Pulmonary artery endothelial cell (primary cell): ENCODE data around the gene WNT3. TPM values are rescaled to one million over a fixed set of nuclear protein-coding genes. Genes with fewer than 3 reads are reported as not detected.
"Not testable (repeated sequence)": the region's sequence is repeated elsewhere in the genome, so short reads cannot be mapped to it uniquely, and the experiment has no call there.

Experiments used
- DNase-seq: peaks from one replicate; pipeline ENCODE4 v3.0.0-alpha.2; 2011; ENCODE audit warnings: low read depth, low spot score
- total RNA-seq: library from RNA; depleted of rRNA; stranded (reverse); fragments of >200 nt; gene quantifications from 2 replicates; pipeline ENCODE4 v1.2.3, GENCODE V29; 2014

WNT3 gene
- 1.9 and 2.0 TPM in 2 replicates for total RNA-seq

DNA sequence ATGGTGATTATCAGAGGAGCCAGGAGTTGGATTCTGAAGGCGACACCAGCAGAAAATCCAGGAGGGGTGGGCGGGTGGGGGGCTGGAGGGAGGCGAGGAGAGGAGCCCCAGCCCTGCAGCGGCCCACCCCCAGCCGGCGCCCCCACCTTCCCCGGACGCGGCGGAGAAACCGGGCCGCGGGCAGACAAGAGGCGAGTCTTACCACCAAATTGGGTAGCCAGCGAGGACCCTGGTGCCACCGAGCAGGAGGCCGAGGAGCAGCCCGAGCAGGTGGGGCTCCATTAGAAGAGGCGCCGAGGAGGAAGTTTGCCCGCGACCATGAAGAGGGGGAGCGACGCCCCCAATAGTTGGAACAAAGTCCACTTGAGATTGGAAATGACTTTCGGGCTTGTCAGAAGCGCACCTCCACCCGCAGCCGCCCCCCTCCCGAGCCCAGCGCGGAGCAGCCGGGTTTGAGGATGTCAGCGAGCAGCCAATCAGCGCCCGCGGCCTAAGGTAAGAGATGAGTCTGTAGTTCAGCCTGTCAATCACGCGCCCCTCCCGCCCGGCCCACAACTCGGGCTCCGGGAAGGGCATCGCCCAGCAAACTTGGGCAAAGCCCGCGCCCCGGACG is at the start of gene WNT3:
TSS of gene WNT3 (minus strand) at position 377 of the 613 bp plus-strand sequence. CDS start at position 282, 95 bp downstream.
- no peak for DNase-seq

DNA sequence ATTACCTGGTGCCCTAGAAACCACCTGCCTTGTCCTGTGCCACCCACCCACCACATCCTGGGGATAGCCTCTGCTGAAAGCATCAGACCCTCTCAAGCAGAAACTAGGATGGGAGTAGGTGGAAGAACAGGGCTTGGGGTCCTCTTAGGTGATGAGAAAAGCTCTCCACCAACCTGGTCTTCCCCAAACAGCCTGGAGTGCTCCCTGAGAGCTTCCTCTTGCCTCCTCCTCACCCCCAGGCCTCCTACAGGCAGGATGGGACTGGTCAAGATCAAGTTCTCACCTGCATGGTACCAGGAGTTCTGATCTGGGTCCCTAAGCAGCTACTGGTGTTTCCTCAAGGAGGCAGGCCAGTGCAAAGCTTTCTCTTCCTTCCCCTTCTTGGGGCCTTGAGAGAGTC is 48.3 kb upstream of the WNT3 start:
- no peak for DNase-seq

GRCh38 chr17:46866325-46866724 is 47.8 kb upstream of the WNT3 start:
- no peak for DNase-seq

- DNase-seq = no peak
Measured at GRCh38 chr17:46865100-46865499, 46.6 kb upstream of the WNT3 start.

DNA sequence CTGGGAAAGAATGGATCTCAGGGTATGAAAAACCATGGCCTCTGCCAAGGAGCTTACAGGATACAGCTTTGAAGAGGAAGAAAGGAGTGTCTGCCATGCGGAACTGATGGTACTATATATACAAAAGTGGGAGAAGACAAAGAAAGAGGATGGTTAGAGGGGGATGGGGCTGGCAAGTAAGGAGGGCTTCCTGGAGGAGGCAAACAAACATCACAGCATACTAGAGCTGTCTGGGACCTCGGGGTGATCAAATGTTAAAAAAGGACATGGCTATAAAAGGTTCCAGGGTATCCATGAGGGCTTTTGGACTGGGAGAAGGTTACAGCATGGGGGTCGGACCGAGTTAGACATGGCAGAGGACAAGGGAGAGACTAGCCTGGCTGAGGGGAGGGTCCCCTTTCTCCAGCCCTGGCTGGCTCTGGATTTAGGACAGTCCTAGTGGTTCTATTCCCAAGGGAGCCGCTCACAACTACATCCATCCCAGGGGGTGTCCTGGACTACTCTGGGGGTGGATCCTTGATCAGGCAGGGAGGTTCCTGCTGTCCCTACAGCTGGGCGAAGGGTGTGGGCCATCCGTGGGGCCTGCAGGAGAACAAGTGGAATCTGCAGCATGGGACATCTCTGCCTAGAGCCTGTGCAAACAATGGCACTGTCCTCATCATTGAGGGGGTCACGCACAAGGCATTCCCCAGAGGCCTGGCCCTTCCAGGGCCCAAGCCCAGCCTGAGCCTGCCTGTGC is 45.1 kb upstream of the WNT3 start:
- DNase-seq = no peak

DNA sequence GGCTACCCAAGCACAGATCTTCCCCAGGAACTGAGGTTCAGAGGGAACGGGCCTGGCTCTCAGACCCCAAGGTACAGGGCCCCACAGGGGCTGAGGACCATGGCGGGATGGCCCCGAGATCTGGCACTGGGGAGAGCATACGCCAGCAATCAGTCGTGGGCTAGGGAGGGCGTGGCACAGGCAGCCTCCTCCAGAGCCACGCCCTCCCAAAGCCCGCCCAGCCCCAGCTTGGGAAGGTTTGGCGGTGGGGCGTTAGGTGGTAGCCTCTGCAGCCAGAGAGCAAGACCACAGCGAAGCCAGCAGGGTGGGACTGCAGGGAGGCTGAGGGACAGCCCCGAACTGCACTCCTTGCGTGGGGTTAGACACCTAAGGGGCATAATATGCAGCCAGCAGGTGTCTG is 44.5 kb upstream of the WNT3 start:
- DNase-seq = no peak

- DNase-seq = no peak
Measured at GRCh38 chr17:46859996-46860395, 41.5 kb upstream of the WNT3 start.

DNA sequence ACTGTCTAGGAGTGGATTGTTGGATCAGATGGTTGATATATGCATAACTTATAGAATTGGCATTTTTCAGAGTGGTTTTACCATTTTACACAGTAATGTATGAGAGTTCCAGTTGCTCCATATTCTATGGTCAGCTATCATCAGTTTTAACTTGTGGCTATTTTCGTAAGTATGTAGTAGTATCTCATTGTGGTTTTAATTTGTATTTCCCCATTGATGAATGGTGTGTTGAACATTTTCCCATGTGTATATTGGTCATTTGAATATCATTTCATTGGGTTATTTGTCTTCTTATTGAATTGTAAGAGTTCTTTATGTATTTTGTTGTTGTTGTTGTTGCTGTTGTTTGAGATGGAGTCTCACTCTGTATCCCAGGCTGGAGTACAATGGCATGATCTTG is 39.1 kb upstream of the WNT3 start:
- DNase-seq = no peak

GRCh38 chr17:46854948-46855347 is 36.5 kb upstream of the WNT3 start:
- DNase-seq = no peak

- DNase-seq = no peak
Measured at GRCh38 chr17:46854515-46854914, 36.0 kb upstream of the WNT3 start.

DNA sequence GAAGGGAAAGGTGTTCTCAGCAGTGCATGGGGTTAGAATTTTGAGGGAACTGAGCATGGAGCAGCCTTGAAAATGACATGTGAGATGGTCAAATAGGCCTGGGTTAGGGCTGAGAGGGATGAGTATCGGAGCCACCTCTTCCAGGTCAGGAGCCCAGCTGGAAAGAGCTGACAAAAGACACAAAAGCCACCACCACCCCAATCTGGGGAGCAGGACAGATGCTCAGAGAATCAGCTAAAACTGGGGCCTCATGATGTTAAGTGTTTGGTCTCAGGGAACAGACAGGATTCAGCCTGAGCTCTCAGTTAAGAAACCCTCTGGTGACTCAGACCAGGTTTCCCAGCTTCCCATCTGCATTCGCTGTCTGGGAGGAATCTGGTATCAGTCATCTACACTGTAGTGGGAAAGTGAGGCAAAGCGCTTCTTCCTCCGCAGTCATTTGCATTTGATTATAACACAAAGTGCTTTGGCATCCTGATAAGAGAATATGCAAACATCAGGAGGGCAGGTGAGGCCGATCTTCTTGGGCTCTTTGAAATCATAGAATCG is 35.5 kb upstream of the WNT3 start:
- DNase-seq = no peak

DNA sequence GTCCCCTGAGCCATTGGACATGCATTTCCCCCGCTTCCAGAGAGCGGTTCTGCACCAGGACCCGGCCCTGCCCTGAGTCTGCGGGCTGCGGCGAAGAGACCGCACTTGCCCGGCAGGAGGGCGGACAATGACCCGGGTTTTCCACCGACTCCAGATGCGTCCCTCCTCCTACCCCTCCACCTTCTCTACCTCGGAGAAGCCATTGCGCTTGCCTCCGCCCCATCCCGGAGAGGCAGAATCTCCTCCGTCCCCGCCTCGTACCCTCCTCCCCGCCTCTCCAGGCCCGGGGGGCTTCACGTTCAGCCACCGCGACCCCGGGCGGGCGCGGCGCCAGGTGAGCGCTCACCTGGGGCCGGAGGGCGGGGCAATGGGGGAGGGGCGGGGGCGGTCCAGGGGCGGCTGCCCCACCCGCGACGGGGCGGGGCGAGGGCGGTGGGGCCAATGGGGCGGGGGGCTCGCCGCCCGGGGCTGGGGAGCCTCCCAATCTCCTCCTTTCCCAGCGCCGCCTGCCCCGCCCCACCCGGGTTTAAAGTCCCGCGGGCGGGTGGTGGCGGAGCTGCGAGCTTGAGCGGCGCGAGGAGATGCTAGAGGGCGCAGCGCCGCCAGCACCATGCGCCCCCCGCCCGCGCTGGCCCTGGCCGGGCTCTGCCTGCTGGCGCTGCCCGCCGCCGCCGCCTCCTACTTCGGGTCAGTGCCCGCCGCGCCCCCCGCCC is 32.7 kb upstream of the WNT3 start, which contains the start of gene WNT9B:
TSS of gene WNT9B (plus strand) at position 555 of the 713 bp plus-strand sequence. CDS start at position 611, 56 bp downstream.
- no peak for DNase-seq

DNA sequence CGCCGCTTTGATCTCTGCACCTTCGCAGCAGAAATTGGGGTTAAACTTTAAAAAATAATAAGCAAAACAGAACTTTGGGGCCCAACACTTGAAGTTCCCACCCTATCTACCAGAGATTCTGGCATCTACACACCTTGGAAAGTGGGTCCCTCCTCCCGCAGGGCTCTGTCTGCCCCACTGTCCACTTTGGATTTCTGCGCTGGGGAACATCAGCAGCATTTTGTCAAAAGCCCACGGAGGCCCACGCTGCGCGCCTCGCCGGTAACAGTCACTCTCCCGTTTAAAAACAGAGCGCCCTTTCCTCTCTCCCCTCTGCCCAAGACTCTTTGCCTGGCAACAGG is 32.2 kb upstream of the WNT3 start:
- DNase-seq = no peak

GRCh38 chr17:46848534-46848933 is 30.0 kb upstream of the WNT3 start:
- DNase-seq = no peak

DNA sequence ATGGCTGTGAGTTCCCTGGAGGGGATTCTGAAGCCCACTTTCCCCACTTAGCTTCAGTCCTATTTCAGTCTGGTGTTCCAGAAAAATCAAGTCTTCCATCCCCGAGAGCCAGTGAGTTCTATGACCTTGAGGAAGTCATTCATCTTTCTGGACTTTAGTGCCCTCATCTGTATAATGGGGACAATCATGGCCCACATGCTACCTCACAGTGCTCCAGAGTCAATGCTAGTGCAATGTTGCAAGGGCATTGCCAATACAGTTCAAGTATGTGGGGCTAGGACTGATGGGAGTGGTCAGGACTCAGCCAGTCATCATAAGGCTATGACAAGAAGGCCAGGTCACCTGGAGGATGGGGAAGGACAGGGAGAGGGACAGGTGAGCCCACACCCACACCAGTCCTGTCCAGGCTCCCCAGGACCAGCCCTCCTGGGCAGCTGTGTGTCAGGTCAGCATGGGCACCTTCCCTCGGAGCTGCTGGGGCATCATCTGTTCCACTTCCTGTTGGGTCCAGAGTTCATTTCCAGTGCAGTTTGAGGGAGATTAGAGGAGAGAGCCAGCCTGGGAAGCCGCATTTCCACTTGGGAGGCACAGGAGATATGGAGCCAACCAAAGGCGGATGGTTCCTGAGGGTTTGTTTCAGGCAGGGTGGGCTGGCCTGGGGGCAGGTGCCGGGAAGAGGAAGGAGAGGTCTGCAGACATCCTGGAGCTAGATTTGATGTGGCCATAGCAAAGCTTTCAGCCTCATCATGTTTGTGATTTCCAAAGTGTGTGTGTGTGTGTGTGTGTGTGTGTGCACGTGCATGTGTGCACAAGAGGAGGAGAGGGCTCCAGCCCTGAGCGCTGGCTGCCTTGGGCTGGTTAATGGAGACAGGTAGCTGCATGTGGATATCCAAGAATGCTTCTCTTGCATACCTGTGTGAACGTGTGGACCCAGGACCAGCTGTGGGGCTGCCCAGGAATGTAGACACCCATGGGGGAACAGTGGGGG is 29.0 kb upstream of the WNT3 start:
- no peak for DNase-seq

DNA sequence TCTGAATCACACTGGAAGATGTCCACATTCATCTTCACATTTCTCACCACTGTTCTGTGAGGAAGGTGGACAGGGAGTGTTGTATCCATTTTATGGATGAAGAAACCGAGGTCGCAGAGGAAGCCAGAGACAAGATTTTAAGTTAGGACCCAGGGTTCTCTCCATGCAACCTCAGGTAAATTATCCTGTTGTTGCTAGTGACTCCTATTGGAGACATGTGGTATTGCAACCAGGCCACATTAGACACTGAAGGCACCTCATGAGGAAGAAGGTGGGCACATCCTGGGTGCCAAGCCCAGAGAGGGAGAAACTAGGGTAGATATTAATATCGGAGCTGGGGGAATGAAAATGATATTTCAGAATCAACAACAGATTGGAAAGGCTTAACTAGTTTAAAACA is 24.3 kb upstream of the WNT3 start:
- DNase-seq = no peak

GRCh38 chr17:46841561-46842379 is 23.3 kb upstream of the WNT3 start:
- DNase-seq = no peak

- not testable (repeated sequence) for DNase-seq
Measured at GRCh38 chr17:46840596-46840995, 22.1 kb upstream of the WNT3 start.

- DNase-seq = no peak
Measured at GRCh38 chr17:46839211-46839610, 20.7 kb upstream of the WNT3 start.

- DNase-seq = no peak
Measured at GRCh38 chr17:46837521-46837920, 19.0 kb upstream of the WNT3 start.
